ENCODE results near the gene AGO4. TPM values are rescaled to one million over a fixed set of nuclear protein-coding genes. Genes with fewer than 3 reads are reported as not detected.
"Not testable (repeated sequence)": the region's sequence is repeated elsewhere in the genome, so short reads cannot be mapped to it uniquely, and the experiment has no call there.

AGO4 gene
- total RNA-seq, 1 experiment from 2014 or later: 8.1 TPM

- Histone ChIP-seq H3K4me1 (no peaks in the 10 kb centered on the region), H3K9me3 (no peaks in the 10 kb centered on the region), H3K27me3 (replicated peaks; ENCODE audit: control insufficient read depth, insufficient read depth, low read length) (no peaks in the 10 kb centered on the region), H3K36me3 (ENCODE audit: control insufficient read depth, insufficient read depth, low read length) (no peaks in the 10 kb centered on the region), H3K4me3 (ENCODE audit: low read depth, low read length) (no peak overlapping the region)
- Mint-ChIP-seq H3K27ac (ENCODE audit: unreplicated experiment) (no peak overlapping the region), H3K4me3 (ENCODE audit: unreplicated experiment) (no peak overlapping the region), H3K4me1 (ENCODE audit: low read depth, unreplicated experiment) (no peaks in the 10 kb centered on the region), H3K27me3 (ENCODE audit: insufficient read depth, unreplicated experiment) (no peaks in the 10 kb centered on the region), H3K36me3 (ENCODE audit: insufficient read depth, unreplicated experiment) (peaks cover 6% of the 10 kb centered on the region), H3K9me3 (ENCODE audit: unreplicated experiment) (no peaks in the 10 kb centered on the region)
- ChIA-PET POLR2A (no interaction called here), CTCF (no interaction called here)
- intact Hi-C loops (cut with micrococcal nuclease; ENCODE audit: unreplicated experiment): no loop called here
- no TSS peak for BruUV-seq (replicated peaks)
- DNase-seq: no peak
- TF ChIP-seq, protein P1, sequence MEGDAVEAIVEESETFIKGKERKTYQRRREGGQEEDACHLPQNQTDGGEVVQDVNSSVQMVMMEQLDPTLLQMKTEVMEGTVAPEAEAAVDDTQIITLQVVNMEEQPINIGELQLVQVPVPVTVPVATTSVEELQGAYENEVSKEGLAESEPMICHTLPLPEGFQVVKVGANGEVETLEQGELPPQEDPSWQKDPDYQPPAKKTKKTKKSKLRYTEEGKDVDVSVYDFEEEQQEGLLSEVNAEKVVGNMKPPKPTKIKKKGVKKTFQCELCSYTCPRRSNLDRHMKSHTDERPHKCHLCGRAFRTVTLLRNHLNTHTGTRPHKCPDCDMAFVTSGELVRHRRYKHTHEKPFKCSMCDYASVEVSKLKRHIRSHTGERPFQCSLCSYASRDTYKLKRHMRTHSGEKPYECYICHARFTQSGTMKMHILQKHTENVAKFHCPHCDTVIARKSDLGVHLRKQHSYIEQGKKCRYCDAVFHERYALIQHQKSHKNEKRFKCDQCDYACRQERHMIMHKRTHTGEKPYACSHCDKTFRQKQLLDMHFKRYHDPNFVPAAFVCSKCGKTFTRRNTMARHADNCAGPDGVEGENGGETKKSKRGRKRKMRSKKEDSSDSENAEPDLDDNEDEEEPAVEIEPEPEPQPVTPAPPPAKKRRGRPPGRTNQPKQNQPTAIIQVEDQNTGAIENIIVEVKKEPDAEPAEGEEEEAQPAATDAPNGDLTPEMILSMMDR (IDR thresholded peaks at IDR 0.05; ENCODE audit: insufficient read depth in 1 of 2, low read depth in 1 of 2, low read length in 1 of 2, severe bottlenecking in 1 of 2, unreplicated experiment in 1 of 2): no peak
Observed at GRCh38 chr1:35866991-35867390, 59.2 kb downstream of the AGO4 start.

DNA sequence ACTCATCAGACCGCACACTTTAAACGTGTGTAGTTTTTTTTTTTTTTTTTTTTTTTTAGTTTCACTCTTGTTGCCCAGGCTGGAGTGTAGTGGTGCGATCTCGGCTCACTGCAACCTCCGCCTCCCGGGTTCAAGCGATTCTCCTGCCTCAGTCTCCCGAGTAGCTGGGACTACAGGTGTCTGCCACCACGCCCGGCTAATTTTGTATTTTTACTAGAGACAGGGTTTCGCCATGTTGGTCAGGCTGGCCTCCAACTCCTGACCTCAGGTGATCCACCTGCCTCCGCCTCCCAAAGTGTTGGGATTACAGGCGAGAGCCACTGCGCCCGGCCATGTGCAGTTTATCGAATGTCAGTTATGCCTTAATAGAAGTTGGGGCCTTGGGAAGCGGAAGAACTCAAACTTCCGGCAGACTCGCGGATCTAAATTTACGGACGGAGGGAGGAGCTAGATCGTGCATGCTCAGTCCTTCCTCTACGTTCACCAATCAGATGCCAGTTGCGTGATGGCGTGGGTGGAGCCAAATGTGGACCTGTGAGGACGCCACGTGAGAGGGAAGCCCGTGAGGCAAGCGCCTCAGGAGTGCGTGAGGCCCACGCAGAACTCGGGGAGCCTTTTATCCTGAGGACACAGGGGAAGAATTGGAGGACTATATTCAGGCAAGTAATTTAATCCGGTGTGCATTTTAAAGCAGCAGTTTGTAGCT lies 61.6 kb downstream of the AGO4 start:
- CTCF ChIA-PET: not testable (repeated sequence)
- POLR2A ChIA-PET: interaction anchor here (0.6 kb wide), 3 partner anchors 61 to 100 kb away, joined by 3 to 6 read pairs (median 3); partner anchors contain the start of genes AGO3 and CLSPN
- H3K4me3 Mint-ChIP-seq (ENCODE audit: unreplicated experiment): peak overlapping the region; percentile 80

DNA sequence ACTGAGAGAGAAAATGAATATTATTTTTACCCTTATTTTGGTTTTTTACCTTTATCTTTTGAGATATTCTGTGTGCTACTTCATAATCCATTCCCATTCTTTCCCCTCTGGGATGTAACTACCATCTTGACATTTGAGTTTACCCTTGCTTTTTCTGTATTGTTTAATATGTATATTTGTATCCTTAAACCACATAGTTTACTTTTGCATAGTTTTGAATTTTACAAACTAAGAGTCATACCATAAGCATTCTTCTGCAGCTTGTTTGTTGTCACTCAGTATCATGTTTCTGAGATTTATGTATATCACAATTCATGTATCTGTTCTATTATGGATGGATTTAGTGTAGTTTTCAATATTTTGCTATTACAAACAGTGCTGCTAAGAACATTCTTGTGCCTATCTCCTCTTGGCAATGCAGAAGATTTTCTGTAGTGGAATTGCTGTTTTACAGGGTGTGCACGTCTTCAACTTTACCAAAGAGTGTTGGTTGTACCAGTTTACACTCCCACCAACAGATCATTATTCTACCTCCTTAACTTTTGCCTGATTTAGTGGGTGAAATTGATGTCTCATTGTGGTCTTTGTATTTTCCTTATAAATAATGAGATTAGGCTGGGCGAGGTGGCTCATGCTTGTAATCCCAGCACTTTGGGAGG lies 63.0 kb downstream of the AGO4 start:
- CTCF ChIA-PET: no interaction called here
- H3K4me1 Mint-ChIP-seq (ENCODE audit: low read depth, unreplicated experiment): no peaks in the 10 kb centered on the region
- Histone ChIP-seq H3K36me3 (ENCODE audit: control insufficient read depth, insufficient read depth, low read length) (no peaks in the 10 kb centered on the region), H3K9me3 (no peaks in the 10 kb centered on the region), H3K4me1 (no peaks in the 10 kb centered on the region), H3K27me3 (replicated peaks; ENCODE audit: control insufficient read depth, insufficient read depth, low read length) (no peaks in the 10 kb centered on the region), H3K4me3 (ENCODE audit: low read depth, low read length) (peak overlapping the region; percentile 44)
- intact Hi-C loops (cut with micrococcal nuclease; ENCODE audit: unreplicated experiment): no loop called here
- peaks cover 21% of the 10 kb centered on the region for H3K36me3 Mint-ChIP-seq (ENCODE audit: insufficient read depth, unreplicated experiment)
- BruUV-seq (replicated peaks): no TSS peak
- TF ChIP-seq, protein P1 (IDR thresholded peaks at IDR 0.05; ENCODE audit: insufficient read depth in 1 of 2, low read depth in 1 of 2, low read length in 1 of 2, severe bottlenecking in 1 of 2, unreplicated experiment in 1 of 2): no peak
- POLR2A ChIA-PET: interaction anchor here (0.7 kb wide), 1 partner anchor 9 kb away, joined by 3 read pairs; no protein-coding TSS in a partner anchor
- DNase-seq: no peak
- H3K4me3 Mint-ChIP-seq (ENCODE audit: unreplicated experiment): peak overlapping the region; percentile 80
- H3K27ac Mint-ChIP-seq (ENCODE audit: unreplicated experiment): peak overlapping the region; percentile 39
- H3K27me3 Mint-ChIP-seq (ENCODE audit: insufficient read depth, unreplicated experiment): no peaks in the 10 kb centered on the region
- H3K9me3 Mint-ChIP-seq (ENCODE audit: unreplicated experiment): no peaks in the 10 kb centered on the region

More for the DNA sequence above, 61.6 kb downstream of the AGO4 start:
- H3K9me3 Mint-ChIP-seq (ENCODE audit: unreplicated experiment); H3K4me1 ChIP-seq; H3K36me3 ChIP-seq (ENCODE audit: control insufficient read depth, insufficient read depth, low read length); H3K27me3 ChIP-seq (replicated peaks; ENCODE audit: control insufficient read depth, insufficient read depth, low read length); intact Hi-C loops (cut with micrococcal nuclease; ENCODE audit: unreplicated experiment); H3K4me1 Mint-ChIP-seq (ENCODE audit: low read depth, unreplicated experiment); H3K27me3 Mint-ChIP-seq (ENCODE audit: insufficient read depth, unreplicated experiment); BruUV-seq (replicated peaks); H3K9me3 ChIP-seq: not testable (repeated sequence)
- peak; percentile 76 to 90 for DNase-seq
- peak overlapping the region; percentile 44 for H3K4me3 ChIP-seq (ENCODE audit: low read depth, low read length)
- peak overlapping the region; percentile 87 for H3K27ac Mint-ChIP-seq (ENCODE audit: unreplicated experiment)
- H3K36me3 Mint-ChIP-seq (ENCODE audit: insufficient read depth, unreplicated experiment): peaks cover 21% of the 10 kb centered on the region
